ENCODE measurements around the gene SDCCAG8.

- TF ChIP-seq POLR2A (IDR thresholded peaks at IDR 0.05) (no peak), CTCF (IDR thresholded peaks at IDR 0.05) (no peak)
Observed at GRCh38 chr1:243408479-243408878, 152.6 kb downstream of the SDCCAG8 start.

Measured in esophagus squamous epithelium (tissue), 4 donors.